Transverse colon (tissue), 4 donors: Measurements from ENCODE around the gene SP6. TPM values are rescaled to one million over a fixed set of nuclear protein-coding genes. Genes with fewer than 3 reads are reported as not detected.

Experiments
- DNase-seq: peaks from one replicate; pipeline ENCODE4 v3.0.0-alpha.2; 2019
- H3K27ac ChIP-seq, 4 donors: fragments of 200-600 bp; sonication (generic); 2 replicates each; pipeline ENCODE4 v1.5.1; 2016 to 2018; ENCODE audit warnings: inconsistent platforms in 4 of 4
- H3K27me3 ChIP-seq: fragments of 200-600 bp; sonication (generic); 2 replicates; pipeline ENCODE4 v1.5.1; 2017; ENCODE audit warnings: inconsistent platforms
- H3K36me3 ChIP-seq, 4 donors: fragments of 200-600 bp; sonication (generic); 2 replicates each; pipeline ENCODE4 v1.5.1; 2017 to 2019; ENCODE audit warnings: inconsistent platforms in 4 of 4
- H3K4me1 ChIP-seq, 4 donors: fragments of 200-600 bp; sonication (generic); 2 replicates each; pipeline ENCODE4 v1.5.1; 2017 to 2020; ENCODE audit warnings: inconsistent platforms in 4 of 4
- H3K4me3 ChIP-seq, 4 donors: fragments of 200-600 bp; sonication (generic); 1 replicate in 1 of 4; 2 replicates in 3 of 4; pipeline versions ENCODE4 v1.5.1 to v1.6.1; 2017 to 2019; ENCODE audit warnings: inconsistent platforms in 4 of 4
- H3K9me3 ChIP-seq, 2 donors: fragments of 200-600 bp; sonication (generic); 2 replicates each; pipeline ENCODE4 v1.5.1; 2017 to 2019; ENCODE audit warnings: inconsistent platforms in 2 of 2
- CTCF ChIP-seq, 5 experiments: fragments of 200-600 bp in 3 of 5; fragments of 450-650 bp in 2 of 5; sonication (generic) in 3 of 5; IDR thresholded peaks; 1 replicate in 2 of 5; 2 replicates in 3 of 5; pipeline ENCODE4 v1.5.1; 2016 to 2017; ENCODE audit warnings: antibody characterized with exemption in 5 of 5, inconsistent platforms in 3 of 5, mild to moderate bottlenecking in 2 of 5, moderate library complexity in 1 of 5
- EP300 ChIP-seq: sonication (generic); formaldehyde crosslinking; IDR thresholded peaks from one replicate; pipeline ENCODE4 v1.6.1; 2017; ENCODE audit warnings: antibody characterized with exemption, low read depth
- POLR2A ChIP-seq: fragments of 450-650 bp; IDR thresholded peaks from one replicate; pipeline ENCODE4 v1.6.1; 2016; ENCODE audit warnings: antibody characterized with exemption, mild to moderate bottlenecking, moderate library complexity
- POLR2AphosphoS5 ChIP-seq, 3 donors: sonication (generic); formaldehyde crosslinking; IDR thresholded peaks; one replicate each; pipeline ENCODE4 v1.6.1; 2016; ENCODE audit warnings: antibody characterized with exemption in 3 of 3
- WGBS, 2 donors: methylation state at CpG; one replicate each; pipeline ENCODE4 v1.1.5; 2018; ENCODE audit warnings: low coverage in 1 of 2; 5-methylcytosine and 5-hydroxymethylcytosine counted together
- in situ Hi-C, 4 donors: fragments of 200-750 bp; cut with MboI; loops; one replicate each; pipeline versions ENCODE4 v1.15.0 to v1.15.1; 2017; ENCODE audit warnings: low sequenced_read_pairs in 3 of 4, low pct_ligation_motif_present in 1 of 4, low pct_unique_long_range_greater_than_20kb in 1 of 4
- intact Hi-C: fragments of 100-400 bp; cut with DNase I; formaldehyde crosslinking; loops from one replicate; pipeline ENCODE4 v1.15.1; 2023; ENCODE audit warnings: low total_unique reads
- total RNA-seq, 4 donors: library from RNA; depleted of rRNA; stranded (reverse); fragments of >200 nt; gene quantifications; one replicate each; pipeline ENCODE4 v1.1.0, GENCODE V29; 2016

Gene SP6
- 1 to 10 TPM in 3 of 4 donors, under 1 TPM in 1; 0.40 to 5.9 (median 4.9) TPM for total RNA-seq

GRCh38 chr17:47850692-47851573, at the start of gene SP6:
Gene SP6, minus strand, starts transcription at chr17:47851163. Its CDS starts 2,734 bp downstream, at chr17:47848429.
- intact Hi-C loops, result no loop called here
- H3K27me3 ChIP-seq, result peaks cover 92% of the 10 kb centered on the region
- 11% methylated on average over 56 of the region's 71 CpGs; no CpG with 5 or more reads in 1 of the 2 donors for WGBS, 2 donors
- in situ Hi-C loops, result no loop called here
- peak; percentile 91 for DNase-seq
- H3K27ac ChIP-seq, result peak within 1 kb of the TSS in 3 of 4 donors; percentile 68 to 74 (median 72)
- peak within 1 kb of the TSS; percentile 14 to 55 (median 42) for H3K4me3 ChIP-seq
- TF ChIP-seq POLR2AphosphoS5 (IDR thresholded peaks at IDR 0.05), result peak; percentile 71 to 87 (median 74)
- TF ChIP-seq POLR2A, result peak; percentile 71
- peak in 2 of 5 experiments; percentile 31 to 49 for TF ChIP-seq CTCF (IDR thresholded peaks at IDR 0.05)
- no peak for TF ChIP-seq EP300
- no peaks in the 10 kb centered on the region for H3K36me3 ChIP-seq
- H3K9me3 ChIP-seq, result no peaks in the 10 kb centered on the region
- peaks cover 4 to 24% (median 14%) of the 10 kb centered on the region in 4 donors for H3K4me1 ChIP-seq

- TF ChIP-seq EP300 (no peak), CTCF (IDR thresholded peaks at IDR 0.05) (no peak), POLR2AphosphoS5 (IDR thresholded peaks at IDR 0.05) (no peak), POLR2A (no peak)
- Histone ChIP-seq H3K27me3 (no peaks in the 10 kb centered on the region), H3K9me3 (no peaks in the 10 kb centered on the region), H3K4me1 (peaks cover 10 to 24% (median 19%) of the 10 kb centered on the region in 4 donors), H3K4me3 (no peak overlapping the region), H3K27ac (no peak overlapping the region), H3K36me3 (no peaks in the 10 kb centered on the region)
- in situ Hi-C loops, result no loop called here
- intact Hi-C loops, result loop anchor here (5.0 kb wide), 1 partner anchor 48 kb away; no protein-coding TSS in a partner anchor
- DNase-seq, result no peak
- WGBS, 2 donors, result 86% methylated on average over 5 of the region's 5 CpGs; no CpG with 5 or more reads in 1 of the 2 donors
Measured at GRCh38 chr17:47899643-47900042, 48.7 kb upstream of the SP6 start.

DNA sequence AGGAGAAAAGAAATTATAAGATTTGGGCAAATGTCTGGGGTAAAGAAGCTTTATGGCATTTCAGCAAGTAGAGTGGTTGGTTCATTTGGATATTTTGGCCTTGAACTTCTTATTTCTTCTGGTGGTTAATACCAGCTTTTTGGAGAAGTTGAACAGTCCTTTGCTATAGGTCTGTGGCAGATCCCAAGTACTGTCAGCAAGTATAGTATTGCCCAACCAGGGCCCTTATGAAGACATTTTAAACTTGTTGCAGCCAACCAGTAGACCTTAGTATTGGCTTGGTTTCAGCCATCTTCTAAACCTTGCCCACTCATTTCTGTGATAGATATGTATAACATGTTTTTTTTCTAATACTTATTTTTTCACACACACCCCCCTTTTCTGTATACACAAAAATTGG, 47.3 kb upstream of the SP6 start:
- intact Hi-C loops, result no loop called here
- TF ChIP-seq EP300 (no peak), CTCF (IDR thresholded peaks at IDR 0.05) (no peak), POLR2AphosphoS5 (IDR thresholded peaks at IDR 0.05) (no peak), POLR2A (no peak)
- in situ Hi-C loops, result no loop called here

DNA sequence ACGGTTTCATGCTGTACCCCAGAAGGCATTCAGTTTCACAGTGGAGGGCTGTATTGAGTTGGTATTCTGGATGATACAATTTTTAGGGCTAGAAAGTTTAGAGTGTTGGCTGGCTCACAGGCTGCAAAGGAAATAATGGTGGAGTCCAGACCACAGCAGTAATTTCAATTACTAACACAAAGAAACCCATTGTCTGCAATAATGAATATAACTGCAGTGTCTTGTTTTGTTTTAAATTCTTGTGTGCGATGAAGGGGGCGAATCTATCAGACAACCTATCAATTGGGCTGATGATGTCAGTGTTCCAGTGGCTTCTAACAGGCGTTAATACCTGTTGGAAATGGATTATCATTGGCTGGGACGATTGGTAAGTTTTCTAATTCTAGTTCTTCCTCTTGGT, 46.6 kb upstream of the SP6 start:
- Histone ChIP-seq H3K27me3 (no peaks in the 10 kb centered on the region), H3K36me3 (no peaks in the 10 kb centered on the region), H3K4me3 (peak overlapping the region in 2 of 4 donors; percentile 90 to 95), H3K9me3 (no peaks in the 10 kb centered on the region), H3K27ac (peak overlapping the region; percentile 97 to 98 (median 98)), H3K4me1 (peaks cover 5 to 27% (median 19%) of the 10 kb centered on the region in 4 donors)
- in situ Hi-C loops (no loop called here), intact Hi-C loops (no loop called here)
- 70 to 73% methylated on average over 3 to 5 of the region's 5 CpGs for WGBS, 2 donors
- no peak for DNase-seq
- no peak for TF ChIP-seq POLR2AphosphoS5 (IDR thresholded peaks at IDR 0.05)
- TF ChIP-seq EP300, result no peak
- TF ChIP-seq CTCF (IDR thresholded peaks at IDR 0.05), result no peak
- no peak for TF ChIP-seq POLR2A

More for the DNA sequence above, 47.3 kb upstream of the SP6 start:
- H3K4me1 ChIP-seq, result peaks cover 5 to 27% (median 19%) of the 10 kb centered on the region in 4 donors
- no peaks in the 10 kb centered on the region for H3K27me3 ChIP-seq
- H3K9me3 ChIP-seq, result no peaks in the 10 kb centered on the region
- H3K27ac ChIP-seq, result peak overlapping the region in 2 of 4 donors; percentile 97 to 98
- H3K36me3 ChIP-seq, result no peaks in the 10 kb centered on the region
- H3K4me3 ChIP-seq, result no peak overlapping the region
- no peak for DNase-seq
